Activated T-helper 2 cell treated with anti-CD3 and anti-CD28 coated beads, Interferon-gamma antibody, Interleukin-2, Interleukin-4, amounts not matched to agents 10 μg/mL and 5 μg/mL and 100 μg/mL, durations not matched to agents 14 hours and 24 hours and 36 hours (primary cell): ENCODE results near the gene PLAAT1. TPM values are rescaled to one million over a fixed set of nuclear protein-coding genes. Genes with fewer than 3 reads are reported as not detected.

ENCODE experiments used
- DNase-seq: peaks from one replicate; pipeline ENCODE4 v3.0.0; 2021; ENCODE audit warnings: low spot score
- H3K27ac Mint-ChIP-seq: one replicate; pipeline ENCODE4 v1.8.0; 2021; ENCODE audit warnings: mixed read lengths
- H3K27me3 Mint-ChIP-seq: one replicate; pipeline ENCODE4 v1.8.0; 2021; ENCODE audit warnings: low read depth, mixed read lengths
- H3K36me3 Mint-ChIP-seq: one replicate; pipeline ENCODE4 v1.8.0; 2021; ENCODE audit warnings: low read depth, mixed read lengths
- H3K4me1 Mint-ChIP-seq: one replicate; pipeline ENCODE4 v1.8.0; 2021; ENCODE audit warnings: low read depth, mixed read lengths
- H3K4me3 Mint-ChIP-seq: one replicate; pipeline ENCODE4 v1.8.0; 2021; ENCODE audit warnings: low read depth, mild to moderate bottlenecking, moderate library complexity, mixed read lengths
- H3K9me3 Mint-ChIP-seq: one replicate; pipeline ENCODE4 v1.8.0; 2021; ENCODE audit warnings: mixed read lengths
- intact Hi-C: fragments of 100-400 bp; cut with micrococcal nuclease; formaldehyde crosslinking; loops from one replicate; pipeline ENCODE4 v1.15.1; 2023
- total RNA-seq: library from RNA; stranded (reverse); gene quantifications from 2 replicates; pipeline ENCODE4 v1.2.3, GENCODE V29; 2022

The PLAAT1 gene
- total RNA-seq, 1 donor from 2014 or later: not detected

DNA sequence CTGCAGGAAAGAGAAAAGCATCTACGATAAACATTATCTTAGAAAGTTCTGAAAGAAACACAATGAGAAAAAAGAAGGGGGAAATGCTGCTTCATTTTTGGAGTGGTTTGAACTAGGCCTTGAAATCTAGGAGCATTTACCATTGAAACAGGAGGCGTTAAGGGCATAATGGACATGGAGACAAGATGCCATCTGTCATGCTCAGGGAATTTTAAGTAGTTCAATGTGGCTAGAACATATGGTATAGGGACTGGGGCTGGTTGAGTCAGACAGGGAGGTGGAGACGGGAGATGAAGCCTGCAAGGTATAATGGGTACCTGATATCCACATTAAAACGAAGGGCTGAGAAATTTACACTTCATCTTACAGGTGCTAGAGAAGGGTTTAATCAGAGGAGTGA, 10.4 kb upstream of the PLAAT1 start:
- intact Hi-C loops: no loop called here
- H3K27me3 Mint-ChIP-seq: no peaks in the 10 kb centered on the region
- no peaks in the 10 kb centered on the region for H3K9me3 Mint-ChIP-seq
- no peak for DNase-seq
- H3K4me1 Mint-ChIP-seq: no peaks in the 10 kb centered on the region
- H3K4me3 Mint-ChIP-seq: no peak overlapping the region
- no peak overlapping the region for H3K27ac Mint-ChIP-seq
- no peaks in the 10 kb centered on the region for H3K36me3 Mint-ChIP-seq

DNA sequence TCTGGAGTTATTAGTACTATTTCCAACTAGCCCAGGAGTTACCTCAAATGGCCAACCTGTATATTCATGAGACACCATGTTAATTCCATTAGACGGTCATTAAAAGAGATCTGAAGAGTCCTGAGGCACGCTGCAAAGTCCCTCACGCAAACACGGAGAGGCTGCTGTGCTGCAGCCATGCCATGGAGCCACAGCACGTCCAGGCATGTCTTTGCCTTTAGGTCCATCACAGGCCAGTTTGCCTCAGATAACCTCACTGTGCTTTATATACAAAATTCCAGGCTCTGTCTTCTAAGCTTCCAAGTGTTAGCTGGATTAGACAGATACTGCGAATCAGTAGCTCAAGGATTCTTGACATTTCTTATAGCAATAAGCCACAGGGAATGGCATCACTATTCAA, 9.8 kb upstream of the PLAAT1 start:
- H3K27ac Mint-ChIP-seq: no peak overlapping the region
- no peak overlapping the region for H3K4me3 Mint-ChIP-seq
- no peak for DNase-seq
- no peaks in the 10 kb centered on the region for H3K9me3 Mint-ChIP-seq
- H3K36me3 Mint-ChIP-seq: no peaks in the 10 kb centered on the region
- intact Hi-C loops: no loop called here
- no peaks in the 10 kb centered on the region for H3K4me1 Mint-ChIP-seq
- no peaks in the 10 kb centered on the region for H3K27me3 Mint-ChIP-seq

DNA sequence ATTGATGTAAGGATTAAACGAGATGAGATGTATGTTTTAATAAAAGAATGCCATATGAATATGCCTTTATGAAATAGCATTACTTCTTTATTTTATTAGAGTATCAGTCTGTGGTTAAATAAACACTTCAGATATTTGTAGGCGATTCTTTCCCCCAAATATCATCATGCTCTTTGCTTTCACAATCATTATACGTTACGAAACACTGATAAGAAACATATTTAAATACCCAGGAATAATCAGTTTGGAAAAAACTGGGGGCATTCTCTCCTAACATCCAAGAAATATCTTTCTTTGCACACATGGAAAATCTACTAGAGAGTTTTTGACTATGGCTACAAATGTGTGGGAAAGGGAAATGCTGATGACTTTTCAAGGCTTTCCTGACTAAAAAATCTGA, 4.4 kb upstream of the PLAAT1 start:
- H3K36me3 Mint-ChIP-seq: no peaks in the 10 kb centered on the region
- H3K27me3 Mint-ChIP-seq: peaks cover 15% of the 10 kb centered on the region
- H3K4me3 Mint-ChIP-seq: no peak overlapping the region

DNA sequence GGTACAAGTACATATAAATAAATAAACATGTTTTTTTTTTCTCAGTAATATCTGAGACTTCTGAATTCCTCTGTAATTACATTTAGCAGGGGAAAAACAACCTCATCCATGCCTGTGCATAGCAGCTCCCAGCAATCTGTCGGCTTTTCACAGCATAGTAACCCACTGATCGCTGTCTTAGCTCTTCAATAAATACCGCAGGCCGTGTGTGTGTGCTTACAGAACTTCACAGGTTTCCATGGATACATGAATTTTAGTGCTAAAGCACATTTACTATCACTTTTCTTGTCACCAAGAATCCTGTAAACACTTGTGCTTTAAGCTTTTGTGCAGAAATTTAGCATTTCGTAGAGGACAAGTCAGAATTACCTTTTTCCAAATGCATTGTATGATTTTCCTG, 4.0 kb upstream of the PLAAT1 start:
- peaks cover 2% of the 10 kb centered on the region for H3K4me1 Mint-ChIP-seq
- DNase-seq: no peak
- no peak overlapping the region for H3K27ac Mint-ChIP-seq
- no peak overlapping the region for H3K4me3 Mint-ChIP-seq
- H3K9me3 Mint-ChIP-seq: no peaks in the 10 kb centered on the region
- H3K36me3 Mint-ChIP-seq: no peaks in the 10 kb centered on the region
- H3K27me3 Mint-ChIP-seq: peaks cover 20% of the 10 kb centered on the region
- intact Hi-C loops: no loop called here

More for the DNA sequence above, 4.4 kb upstream of the PLAAT1 start:
- no peaks in the 10 kb centered on the region for H3K9me3 Mint-ChIP-seq
- intact Hi-C loops: no loop called here
- no peak overlapping the region for H3K27ac Mint-ChIP-seq
- H3K4me1 Mint-ChIP-seq: peaks cover 2% of the 10 kb centered on the region
- DNase-seq: no peak

DNA sequence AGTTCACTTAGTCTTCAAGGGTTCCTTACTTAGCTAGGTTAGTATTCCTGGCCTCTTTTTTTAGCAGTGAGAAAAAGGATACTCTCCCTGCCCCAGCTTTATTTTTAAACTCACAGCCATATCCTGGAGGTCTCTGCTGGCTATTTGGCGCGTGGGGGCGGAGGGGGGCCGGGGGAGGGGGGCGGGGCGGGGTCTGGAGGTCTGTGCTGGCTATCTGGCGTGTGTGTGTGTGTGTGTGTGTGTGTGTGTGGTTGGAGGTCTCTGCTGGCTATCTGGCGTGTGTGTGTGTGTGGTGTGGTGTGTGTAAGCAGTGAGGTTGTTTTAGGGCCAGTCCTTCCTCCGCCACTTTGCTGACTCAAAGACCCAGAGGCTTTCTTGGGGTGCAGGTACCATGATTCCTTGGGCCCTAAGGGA, 579 bp upstream of the PLAAT1 start:
- Mint-ChIP-seq H3K27ac (no peak overlapping the region), H3K9me3 (no peaks in the 10 kb centered on the region), H3K27me3 (peaks cover 29% of the 10 kb centered on the region), H3K36me3 (no peaks in the 10 kb centered on the region), H3K4me1 (peaks cover 2% of the 10 kb centered on the region), H3K4me3 (no peak overlapping the region)
- intact Hi-C loops: no loop called here
- no peak for DNase-seq

DNA sequence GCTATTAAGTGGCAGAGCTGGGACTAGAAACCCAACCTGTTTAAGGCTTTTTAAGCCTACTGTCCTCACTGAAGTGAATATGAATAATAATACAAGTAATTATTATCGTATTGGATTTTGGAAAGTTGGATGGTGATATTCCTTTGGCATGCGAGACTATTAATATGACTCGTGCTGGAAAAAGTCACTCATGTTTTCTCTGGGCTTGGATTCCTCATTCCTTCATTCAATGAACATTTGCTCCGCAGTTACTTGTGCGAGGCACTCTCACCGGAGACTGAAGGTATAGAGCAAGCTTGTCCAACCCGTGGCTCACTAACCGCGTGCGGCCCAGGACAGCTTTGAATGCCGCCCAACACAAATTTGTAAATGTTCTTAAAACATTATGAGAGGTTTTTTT, 694 bp downstream of the PLAAT1 start:
- H3K4me3 Mint-ChIP-seq: no peak overlapping the region
- H3K36me3 Mint-ChIP-seq: no peaks in the 10 kb centered on the region
- no peak for DNase-seq
- intact Hi-C loops: no loop called here
- no peaks in the 10 kb centered on the region for H3K9me3 Mint-ChIP-seq
- H3K27ac Mint-ChIP-seq: no peak overlapping the region
- H3K4me1 Mint-ChIP-seq: peaks cover 2% of the 10 kb centered on the region
- H3K27me3 Mint-ChIP-seq: peaks cover 29% of the 10 kb centered on the region

DNA sequence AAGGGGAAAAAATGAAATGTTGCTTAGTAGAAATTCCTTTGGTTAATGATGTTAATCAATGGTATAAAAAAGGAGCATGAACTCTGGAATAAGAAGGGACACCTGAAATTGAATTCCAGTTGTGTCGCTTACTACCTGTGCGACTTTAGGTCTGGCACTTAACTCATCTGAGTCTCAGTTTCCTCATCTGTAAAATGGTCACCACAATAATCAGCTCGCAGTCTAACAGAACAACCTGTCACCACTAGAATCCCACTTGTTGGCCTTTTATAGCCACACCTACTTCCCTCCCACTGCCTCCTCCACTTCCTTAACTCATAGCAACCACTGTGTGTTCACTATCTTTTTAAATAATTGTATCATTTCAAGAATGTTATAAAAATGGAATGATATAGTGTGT, 2.5 kb downstream of the PLAAT1 start:
- H3K4me1 Mint-ChIP-seq: peaks cover 2% of the 10 kb centered on the region
- peaks cover 11% of the 10 kb centered on the region for H3K9me3 Mint-ChIP-seq
- no peak overlapping the region for H3K4me3 Mint-ChIP-seq
- H3K27ac Mint-ChIP-seq: no peak overlapping the region
- peaks cover 29% of the 10 kb centered on the region for H3K27me3 Mint-ChIP-seq
- no peaks in the 10 kb centered on the region for H3K36me3 Mint-ChIP-seq
- no peak for DNase-seq
- intact Hi-C loops: no loop called here

DNA sequence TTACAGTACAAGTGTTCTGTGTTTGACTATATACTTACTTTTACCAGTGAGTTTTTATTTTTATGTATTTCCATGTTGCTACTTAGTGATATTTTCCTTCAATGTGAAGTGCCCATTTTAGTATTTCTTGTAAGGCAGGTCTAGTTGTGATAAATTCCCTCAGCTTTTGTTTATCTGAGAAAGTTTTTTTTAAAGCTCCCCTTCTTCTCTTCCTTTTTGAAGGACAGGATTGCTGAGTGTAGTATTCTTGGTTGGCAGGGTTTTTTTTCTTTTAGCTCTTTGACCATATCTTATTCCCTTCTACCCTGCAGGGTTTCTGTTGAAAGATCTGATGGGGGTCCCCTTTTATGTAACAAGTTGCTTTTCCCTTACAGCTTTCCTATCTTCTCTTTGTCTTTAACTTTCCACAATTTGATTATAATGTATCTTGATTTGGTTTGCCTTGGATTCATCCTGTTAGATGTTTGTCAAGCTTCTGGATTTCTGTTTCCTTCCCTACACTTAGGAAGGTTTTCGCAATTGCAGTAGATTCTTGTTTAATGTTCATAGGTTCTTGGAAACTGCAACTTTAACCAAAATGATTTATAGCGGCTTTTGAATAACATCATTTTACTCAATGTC, 7.9 kb downstream of the PLAAT1 start:
- Mint-ChIP-seq H3K27ac (no peak overlapping the region), H3K4me1 (no peaks in the 10 kb centered on the region), H3K27me3 (no peaks in the 10 kb centered on the region), H3K9me3 (peaks cover 28% of the 10 kb centered on the region), H3K36me3 (no peaks in the 10 kb centered on the region), H3K4me3 (no peak overlapping the region)
- DNase-seq: no peak
- intact Hi-C loops: no loop called here

DNA sequence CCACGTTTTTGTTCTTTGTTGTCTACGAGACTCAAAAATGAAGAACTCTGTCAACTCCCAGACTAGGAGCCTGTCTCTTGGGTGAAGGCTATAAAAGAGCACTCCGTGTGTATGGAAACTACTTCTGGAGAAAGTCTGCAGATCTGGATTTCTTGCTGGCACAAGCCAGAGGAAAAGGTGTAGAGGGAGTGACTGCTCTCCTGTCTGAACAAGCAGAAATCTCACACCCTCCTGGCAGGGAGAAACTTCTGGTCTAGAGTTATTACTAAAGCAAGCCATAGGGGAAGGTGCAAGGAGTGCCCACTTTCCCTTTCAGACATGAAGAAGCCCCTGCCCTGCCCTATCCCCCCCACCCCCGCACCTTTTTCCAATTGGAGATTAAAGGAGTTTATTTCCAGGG, 9.5 kb downstream of the PLAAT1 start:
- H3K27ac Mint-ChIP-seq: no peak overlapping the region
- peaks cover 28% of the 10 kb centered on the region for H3K9me3 Mint-ChIP-seq
- no peaks in the 10 kb centered on the region for H3K36me3 Mint-ChIP-seq
- no peak for DNase-seq
- intact Hi-C loops: no loop called here
- H3K4me1 Mint-ChIP-seq: no peaks in the 10 kb centered on the region
- no peaks in the 10 kb centered on the region for H3K27me3 Mint-ChIP-seq
- H3K4me3 Mint-ChIP-seq: no peak overlapping the region

DNA sequence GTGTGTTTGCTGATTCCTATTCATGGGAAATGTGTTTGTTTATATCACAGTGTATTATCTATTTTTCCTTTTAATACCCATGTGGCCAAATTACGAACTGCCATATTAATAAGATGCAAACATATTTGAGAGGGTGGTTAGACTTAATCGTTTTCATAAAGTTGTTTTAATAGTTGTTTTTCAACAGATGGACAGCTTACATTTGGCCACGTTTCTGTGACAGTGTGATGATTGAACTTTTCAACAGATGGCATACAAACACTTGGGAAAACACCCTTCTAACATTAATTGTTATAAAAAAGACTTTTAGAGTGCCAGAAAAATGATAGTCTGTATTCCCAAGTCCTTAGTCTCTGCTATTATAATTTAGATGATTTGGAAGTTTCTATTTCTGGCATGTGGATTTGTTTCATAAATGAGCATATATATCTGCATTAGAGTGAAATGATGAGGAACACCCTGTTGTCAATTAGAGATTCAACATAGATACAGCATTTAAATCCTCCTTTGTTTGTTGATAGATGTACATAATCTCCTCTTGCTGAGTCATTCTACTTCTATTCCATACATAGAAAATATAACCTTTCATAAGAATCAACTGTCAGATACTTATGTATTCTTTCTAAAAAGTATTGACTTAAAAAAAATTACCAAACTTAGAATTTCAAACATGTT, 13.1 kb downstream of the PLAAT1 start:
- no peaks in the 10 kb centered on the region for H3K27me3 Mint-ChIP-seq
- H3K36me3 Mint-ChIP-seq: no peaks in the 10 kb centered on the region
- no peaks in the 10 kb centered on the region for H3K4me1 Mint-ChIP-seq
- H3K9me3 Mint-ChIP-seq: peaks cover 11% of the 10 kb centered on the region
- no peak for DNase-seq
- intact Hi-C loops: no loop called here
- no peak overlapping the region for H3K27ac Mint-ChIP-seq
- H3K4me3 Mint-ChIP-seq: no peak overlapping the region

DNA sequence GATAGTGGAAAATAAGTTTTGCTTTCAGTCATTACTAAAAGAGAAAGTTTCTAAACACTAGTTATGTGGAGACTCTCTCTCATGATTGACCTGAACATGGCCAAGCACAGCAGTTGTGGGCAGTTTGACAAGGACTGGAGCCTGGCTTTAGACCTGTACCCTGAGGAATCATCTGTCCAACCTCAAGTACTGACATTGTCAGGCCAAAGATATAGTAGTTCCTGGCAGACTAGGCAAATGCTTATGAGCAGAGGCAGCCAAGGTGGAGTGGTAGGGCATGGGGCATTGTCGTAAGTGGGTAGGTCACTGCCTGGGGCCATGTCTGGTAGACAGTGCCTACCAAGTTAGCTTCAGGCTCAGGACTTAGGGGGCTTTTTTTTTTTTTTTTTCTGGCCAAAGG, 20.9 kb downstream of the PLAAT1 start:
- H3K4me1 Mint-ChIP-seq: no peaks in the 10 kb centered on the region

DNA sequence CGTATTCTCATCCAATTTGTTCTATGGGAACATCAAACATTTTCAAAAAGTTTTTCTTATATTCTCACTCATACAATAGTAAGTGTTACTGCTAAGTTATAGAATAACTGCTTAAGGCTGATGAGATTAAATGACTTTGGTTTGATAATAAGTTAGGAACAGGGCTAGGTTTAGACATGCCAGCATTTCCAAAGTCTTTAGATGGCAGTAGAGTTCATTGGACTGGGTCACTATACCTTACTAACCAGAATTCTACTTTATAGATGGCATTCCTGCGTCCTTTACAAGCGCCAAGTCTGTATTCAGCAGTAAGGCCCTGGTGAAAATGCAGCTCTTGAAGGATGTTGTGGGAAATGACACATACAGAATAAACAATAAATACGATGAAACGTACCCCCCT, 21.7 kb downstream of the PLAAT1 start:
- H3K36me3 Mint-ChIP-seq: no peaks in the 10 kb centered on the region
- no peaks in the 10 kb centered on the region for H3K4me1 Mint-ChIP-seq
- intact Hi-C loops: no loop called here

More for the DNA sequence above, 20.9 kb downstream of the PLAAT1 start:
- no peak overlapping the region for H3K27ac Mint-ChIP-seq
- H3K27me3 Mint-ChIP-seq: no peaks in the 10 kb centered on the region
- no peaks in the 10 kb centered on the region for H3K9me3 Mint-ChIP-seq
- no peak overlapping the region for H3K4me3 Mint-ChIP-seq
- no peak for DNase-seq
- no peaks in the 10 kb centered on the region for H3K36me3 Mint-ChIP-seq
- intact Hi-C loops: no loop called here

DNA sequence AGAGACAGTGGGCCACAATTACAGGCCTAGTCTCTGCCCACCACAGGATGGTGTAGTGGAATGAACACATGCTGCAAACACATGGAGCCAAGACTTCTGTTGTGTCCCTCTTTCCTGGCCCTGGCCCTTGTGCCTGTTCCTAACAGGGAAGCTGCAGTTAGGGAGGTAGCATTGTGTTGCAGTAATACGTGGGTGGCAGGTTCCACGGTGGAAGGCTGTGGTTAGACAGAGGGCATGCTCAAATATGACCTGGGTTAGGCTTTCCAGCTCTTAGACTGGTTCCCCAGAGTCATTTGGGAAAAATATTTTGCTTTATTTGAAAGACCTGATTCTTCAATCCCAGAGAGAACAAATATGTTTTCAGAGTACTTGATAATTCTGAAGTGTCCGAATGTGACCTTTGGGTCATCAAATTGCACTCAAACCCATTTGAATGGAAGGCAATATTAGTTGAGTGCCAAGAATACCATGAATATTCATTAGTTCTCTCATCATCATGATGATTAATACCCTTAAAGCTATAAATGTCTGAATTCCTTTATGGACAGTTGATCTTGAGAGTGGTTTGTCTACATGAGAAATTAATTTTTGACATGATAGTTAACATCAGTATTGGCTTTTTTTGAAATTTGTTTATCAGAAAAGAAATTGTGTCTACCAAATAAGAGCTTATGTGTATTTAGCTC, 28.5 kb downstream of the PLAAT1 start:
- Mint-ChIP-seq H3K27me3 (no peaks in the 10 kb centered on the region), H3K9me3 (no peaks in the 10 kb centered on the region)
- intact Hi-C loops: no loop called here

More for the DNA sequence above, 21.7 kb downstream of the PLAAT1 start:
- H3K4me3 Mint-ChIP-seq: no peak overlapping the region
- no peaks in the 10 kb centered on the region for H3K27me3 Mint-ChIP-seq
- no peak overlapping the region for H3K27ac Mint-ChIP-seq
- DNase-seq: no peak
- no peaks in the 10 kb centered on the region for H3K9me3 Mint-ChIP-seq

More for the DNA sequence above, 28.5 kb downstream of the PLAAT1 start:
- no peak for DNase-seq
- no peak overlapping the region for H3K27ac Mint-ChIP-seq
- no peaks in the 10 kb centered on the region for H3K36me3 Mint-ChIP-seq
- H3K4me3 Mint-ChIP-seq: no peak overlapping the region
- H3K4me1 Mint-ChIP-seq: no peaks in the 10 kb centered on the region
